Neuron (in vitro differentiated cells): ENCODE measurements around the gene SMYD3.

ENCODE experiments used
- H2AFZ ChIP-seq: one replicate; pipeline ENCODE4 v1.6.1; 2013; ENCODE audit warnings: low read depth, mild to moderate bottlenecking, inconsistent platforms, low read length, moderate library complexity
- H3K27me3 ChIP-seq: one replicate; pipeline ENCODE4 v1.6.1; 2013; ENCODE audit warnings: low read length; ENCODE audit not compliant: insufficient read depth
- H3K36me3 ChIP-seq: one replicate; pipeline ENCODE4 v1.6.1; 2013; ENCODE audit warnings: low read length; ENCODE audit not compliant: insufficient read depth
- H3K4me1 ChIP-seq: one replicate; pipeline ENCODE4 v1.6.1; 2013; ENCODE audit warnings: low read length; ENCODE audit not compliant: insufficient read depth
- H3K4me3 ChIP-seq: 2 replicates; pipeline ENCODE4 v1.5.1; 2013; ENCODE audit warnings: mild to moderate bottlenecking, low read length, moderate library complexity
- H3K9me3 ChIP-seq: one replicate; pipeline ENCODE4 v1.6.1; 2013; ENCODE audit warnings: low read length

Gene SMYD3

DNA sequence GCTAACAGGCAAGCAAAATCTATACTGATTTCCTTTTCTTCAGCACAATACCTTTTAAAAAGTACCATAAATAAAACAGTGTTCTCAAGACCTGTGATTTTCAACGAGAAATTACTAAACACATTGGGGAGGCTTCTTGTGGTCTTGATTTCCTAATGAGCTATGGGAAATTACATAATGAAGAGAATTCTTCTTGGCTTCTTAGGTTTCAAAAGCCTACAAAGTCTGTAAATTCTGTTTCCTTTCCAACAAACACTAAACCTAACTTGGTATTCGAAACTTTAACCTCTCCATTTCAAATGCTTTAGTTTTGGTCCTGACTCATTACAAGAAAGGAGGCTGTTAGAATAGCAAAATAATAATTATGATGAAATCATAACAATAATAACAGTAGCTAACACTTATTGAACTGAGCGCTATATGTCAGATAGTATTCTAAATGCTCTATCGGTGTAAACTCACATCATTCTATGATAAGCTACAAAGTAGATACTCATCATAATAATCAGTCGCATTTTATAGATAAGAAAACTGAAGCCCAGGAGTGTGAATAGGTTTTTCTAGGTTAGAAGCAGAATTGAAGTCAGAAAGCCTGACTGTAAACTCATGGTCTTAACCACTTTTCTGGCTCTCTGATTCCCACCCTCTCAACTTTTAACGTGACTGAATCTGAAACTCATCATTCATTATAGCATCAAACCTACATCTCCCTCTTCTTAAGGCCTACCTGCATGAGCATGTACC lies 486.7 kb downstream of the SMYD3 start:
- Histone ChIP-seq H3K4me1 (peaks cover 2% of the 10 kb centered on the region), H3K27me3 (no peaks in the 10 kb centered on the region), H3K9me3 (no peaks in the 10 kb centered on the region), H3K36me3 (no peaks in the 10 kb centered on the region), H2AFZ (no peak overlapping the region), H3K4me3 (no peak overlapping the region)

DNA sequence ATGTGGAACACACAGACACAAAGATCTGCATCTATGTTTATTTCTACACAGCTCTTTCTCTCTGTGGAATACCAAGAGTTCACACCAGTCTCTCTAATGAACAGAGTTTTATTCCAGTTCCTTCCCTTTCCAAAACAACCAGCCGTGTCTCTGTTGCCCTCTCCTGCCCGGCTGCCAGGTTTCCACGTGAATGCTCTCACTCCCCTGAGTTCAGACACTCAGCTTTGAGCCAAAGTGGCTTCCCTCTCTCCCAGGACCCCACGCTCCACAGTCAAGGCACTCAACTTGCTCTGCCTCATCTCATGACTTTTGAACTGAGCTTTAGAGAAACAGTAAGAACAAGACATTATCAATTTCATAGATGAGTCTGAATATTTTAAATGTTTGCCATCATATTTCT lies 488.9 kb downstream of the SMYD3 start:
- Histone ChIP-seq H3K36me3 (no peaks in the 10 kb centered on the region), H3K4me3 (no peak overlapping the region), H3K27me3 (no peaks in the 10 kb centered on the region), H3K4me1 (peaks cover 2% of the 10 kb centered on the region), H3K9me3 (no peaks in the 10 kb centered on the region), H2AFZ (no peak overlapping the region)

DNA sequence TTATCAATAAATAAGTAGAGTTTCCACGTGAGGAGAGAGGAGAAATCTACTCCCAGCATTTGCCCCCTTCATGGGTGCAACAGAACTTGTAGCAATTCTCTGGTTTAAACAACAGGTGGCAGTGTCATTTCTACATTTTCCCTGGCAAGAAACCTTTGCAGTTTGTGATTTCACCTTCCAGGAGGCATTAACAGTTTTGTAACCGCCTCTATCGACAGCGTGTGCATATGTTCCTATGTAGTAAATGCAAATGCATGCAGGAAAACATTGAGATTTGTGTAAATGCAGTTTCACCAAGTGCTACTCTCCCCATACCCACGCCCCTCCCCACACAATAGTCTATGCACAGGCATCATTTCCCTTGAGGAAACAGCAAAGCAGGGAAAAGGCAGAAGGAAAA lies 494.7 kb downstream of the SMYD3 start:
- no peak overlapping the region for H3K4me3 ChIP-seq
- H3K27me3 ChIP-seq, result no peaks in the 10 kb centered on the region
- H3K36me3 ChIP-seq, result no peaks in the 10 kb centered on the region
- H2AFZ ChIP-seq, result no peak overlapping the region
- no peaks in the 10 kb centered on the region for H3K4me1 ChIP-seq
- no peaks in the 10 kb centered on the region for H3K9me3 ChIP-seq

DNA sequence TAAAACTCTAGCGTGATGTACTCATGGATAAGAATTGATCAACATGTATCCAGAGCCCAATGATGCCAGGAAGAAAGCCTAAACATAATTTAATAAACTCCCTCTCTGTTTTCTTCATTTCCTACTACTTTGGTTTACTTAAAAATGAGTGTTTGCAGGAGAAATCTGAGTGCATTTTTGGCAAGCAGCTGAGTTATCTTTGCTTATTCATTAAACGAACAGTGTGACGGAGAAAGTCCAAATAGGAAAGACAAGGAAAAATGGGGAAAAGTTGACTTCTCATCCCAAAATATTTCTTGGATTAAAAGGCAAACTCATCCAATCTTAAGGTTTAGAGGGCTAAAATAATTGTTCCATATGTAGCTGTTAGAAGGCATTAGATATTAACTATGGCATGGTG lies 496.7 kb downstream of the SMYD3 start:
- Histone ChIP-seq H3K4me1 (no peaks in the 10 kb centered on the region), H2AFZ (no peak overlapping the region), H3K27me3 (no peaks in the 10 kb centered on the region), H3K4me3 (no peak overlapping the region), H3K36me3 (no peaks in the 10 kb centered on the region), H3K9me3 (no peaks in the 10 kb centered on the region)

DNA sequence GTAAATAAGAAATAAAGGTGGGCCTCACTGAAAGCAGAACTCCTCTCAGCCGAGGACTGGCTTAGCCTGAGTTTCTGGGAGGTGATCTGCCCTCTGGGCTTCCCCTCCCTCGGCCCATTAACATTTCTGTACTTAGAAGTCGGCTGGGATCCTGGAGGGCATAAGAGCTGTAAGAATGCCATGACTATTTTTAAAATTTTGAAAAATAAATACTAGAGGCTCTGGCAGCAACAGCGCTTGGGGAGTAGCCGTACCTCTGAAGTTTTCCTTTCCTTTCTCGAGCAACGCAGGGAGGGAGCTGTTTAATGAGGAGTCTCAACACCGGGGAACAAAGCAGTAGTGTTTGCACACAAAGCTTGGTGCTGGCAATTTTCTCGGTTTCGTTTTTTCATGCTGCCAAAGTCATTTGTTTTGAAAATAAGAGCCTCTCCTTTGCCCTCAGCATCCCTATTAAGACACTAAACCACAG lies 498.7 kb downstream of the SMYD3 start:
- H3K4me1 ChIP-seq, result no peaks in the 10 kb centered on the region

DNA sequence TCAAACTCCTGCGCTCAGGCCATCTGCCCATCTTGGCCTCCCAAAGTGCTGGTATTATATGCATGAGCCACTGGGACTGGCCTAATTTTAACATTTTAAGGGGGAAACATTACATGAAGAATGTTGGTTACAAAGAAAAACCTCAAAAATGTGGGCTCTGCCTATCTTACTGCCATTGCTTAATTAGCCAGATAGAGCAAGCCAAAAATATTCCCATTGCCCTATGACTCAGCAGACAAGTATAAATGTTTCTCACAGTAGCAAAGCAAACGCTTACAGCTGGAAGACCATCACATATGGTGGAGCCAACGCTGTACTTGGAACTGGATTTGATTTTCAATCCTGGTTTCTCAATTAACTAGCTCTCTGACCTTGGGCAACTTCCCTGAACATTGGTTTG lies 502.0 kb downstream of the SMYD3 start:
- H3K4me3 ChIP-seq, result no peak overlapping the region
- peaks cover 2% of the 10 kb centered on the region for H3K9me3 ChIP-seq
- no peak overlapping the region for H2AFZ ChIP-seq
- no peaks in the 10 kb centered on the region for H3K36me3 ChIP-seq
- no peaks in the 10 kb centered on the region for H3K4me1 ChIP-seq
- no peaks in the 10 kb centered on the region for H3K27me3 ChIP-seq

More for the DNA sequence above, 498.7 kb downstream of the SMYD3 start:
- no peaks in the 10 kb centered on the region for H3K27me3 ChIP-seq
- no peaks in the 10 kb centered on the region for H3K36me3 ChIP-seq
- no peak overlapping the region for H3K4me3 ChIP-seq
- no peaks in the 10 kb centered on the region for H3K9me3 ChIP-seq
- no peak overlapping the region for H2AFZ ChIP-seq

DNA sequence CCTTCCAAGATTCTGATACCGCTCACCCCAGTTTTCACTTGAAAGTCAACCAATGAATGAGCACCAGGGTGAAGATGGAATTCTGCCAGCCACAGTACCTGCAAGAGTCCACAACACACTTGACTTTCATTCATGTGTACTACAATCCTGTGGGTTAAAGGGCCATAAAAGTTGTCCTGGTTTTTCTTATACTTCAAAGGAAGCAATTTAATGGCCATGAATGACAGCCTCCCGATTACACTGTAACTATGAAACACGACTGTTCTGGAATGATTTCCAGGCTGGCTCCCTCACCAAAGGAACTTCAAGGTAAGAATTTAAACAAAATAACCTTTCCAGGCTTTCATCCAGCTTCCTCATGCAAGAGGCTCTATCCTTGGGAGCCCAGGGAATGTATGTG lies 502.8 kb downstream of the SMYD3 start:
- Histone ChIP-seq H3K36me3 (no peaks in the 10 kb centered on the region), H3K4me1 (no peaks in the 10 kb centered on the region), H2AFZ (no peak overlapping the region), H3K27me3 (no peaks in the 10 kb centered on the region), H3K4me3 (no peak overlapping the region), H3K9me3 (peaks cover 2% of the 10 kb centered on the region)

DNA sequence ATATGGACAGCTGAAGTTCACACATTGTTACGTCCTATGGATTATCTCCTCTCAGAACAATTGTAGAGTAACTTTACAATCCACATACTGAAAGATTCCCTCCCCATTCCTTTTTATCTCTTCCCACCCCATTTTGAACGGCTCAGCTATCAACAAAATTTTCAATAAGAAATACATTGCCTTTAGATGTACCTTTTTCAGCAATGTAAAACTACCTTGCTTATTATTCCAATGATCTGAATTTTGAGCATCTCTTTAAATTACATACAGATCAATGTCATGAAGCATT lies 503.7 kb downstream of the SMYD3 start:
- no peak overlapping the region for H2AFZ ChIP-seq

DNA sequence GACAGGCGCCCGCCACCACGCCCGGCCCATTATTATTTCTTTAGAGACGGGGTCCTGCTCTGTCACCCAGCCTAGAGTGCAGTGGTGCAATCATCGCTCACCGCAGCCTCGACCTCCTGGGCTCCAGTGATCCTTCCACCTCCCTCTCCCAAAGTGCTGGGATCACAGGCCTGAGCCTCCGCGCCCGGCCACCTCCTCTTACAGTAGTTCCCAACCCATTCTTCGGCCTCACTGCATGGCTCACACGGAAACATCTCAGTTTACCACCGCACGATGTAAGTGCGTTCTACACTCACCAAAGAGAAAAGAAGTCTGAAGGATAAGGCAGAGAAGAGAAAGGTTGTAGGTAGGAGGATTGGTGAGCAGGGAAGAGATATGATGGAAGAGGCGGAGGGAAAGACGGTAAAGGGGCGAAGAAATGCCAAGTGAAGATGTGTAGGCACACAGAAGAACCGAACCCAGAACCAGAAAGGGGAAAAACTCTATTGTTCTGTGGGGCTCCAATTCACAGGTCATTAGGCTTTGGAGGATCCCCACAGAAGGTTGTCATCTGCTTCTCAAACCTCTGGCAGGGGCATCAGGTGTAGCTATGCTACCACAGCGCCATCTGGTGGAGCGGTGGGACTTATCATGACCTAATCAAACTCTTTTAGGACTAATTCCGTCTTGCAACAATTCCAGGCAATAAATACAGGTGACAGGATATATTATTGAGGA lies 504.2 kb downstream of the SMYD3 start:
- no peaks in the 10 kb centered on the region for H3K36me3 ChIP-seq
- no peaks in the 10 kb centered on the region for H3K27me3 ChIP-seq
- H2AFZ ChIP-seq, result no peak overlapping the region
- no peaks in the 10 kb centered on the region for H3K4me1 ChIP-seq
- no peak overlapping the region for H3K4me3 ChIP-seq
- H3K9me3 ChIP-seq, result peaks cover 4% of the 10 kb centered on the region

More for the DNA sequence above, 503.7 kb downstream of the SMYD3 start:
- H3K4me1 ChIP-seq, result no peaks in the 10 kb centered on the region
- no peaks in the 10 kb centered on the region for H3K36me3 ChIP-seq
- H3K9me3 ChIP-seq, result peaks cover 4% of the 10 kb centered on the region
- no peaks in the 10 kb centered on the region for H3K27me3 ChIP-seq
- no peak overlapping the region for H3K4me3 ChIP-seq

DNA sequence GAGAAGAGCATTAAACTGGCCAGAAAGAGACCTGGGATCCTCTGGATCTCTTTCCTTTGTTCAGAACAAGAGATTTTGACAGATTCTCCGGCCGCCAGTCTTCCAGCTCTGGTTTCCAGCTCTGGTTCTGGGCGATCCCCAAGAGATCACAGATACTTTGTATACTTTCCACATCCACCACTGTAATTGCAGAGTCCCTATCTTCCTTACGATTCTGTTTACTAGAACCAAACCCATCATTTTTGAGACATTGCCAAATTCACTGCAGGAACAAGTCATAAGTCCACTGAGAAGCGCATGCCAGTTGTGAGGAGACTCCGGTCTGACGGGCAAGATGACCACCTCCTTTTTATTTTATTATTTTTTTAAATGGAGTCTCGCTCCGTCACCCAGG lies 505.2 kb downstream of the SMYD3 start:
- H3K4me1 ChIP-seq, result no peaks in the 10 kb centered on the region
- no peaks in the 10 kb centered on the region for H3K27me3 ChIP-seq
- peaks cover 4% of the 10 kb centered on the region for H3K9me3 ChIP-seq
- no peak overlapping the region for H3K4me3 ChIP-seq
- H3K36me3 ChIP-seq, result no peaks in the 10 kb centered on the region
- no peak overlapping the region for H2AFZ ChIP-seq

DNA sequence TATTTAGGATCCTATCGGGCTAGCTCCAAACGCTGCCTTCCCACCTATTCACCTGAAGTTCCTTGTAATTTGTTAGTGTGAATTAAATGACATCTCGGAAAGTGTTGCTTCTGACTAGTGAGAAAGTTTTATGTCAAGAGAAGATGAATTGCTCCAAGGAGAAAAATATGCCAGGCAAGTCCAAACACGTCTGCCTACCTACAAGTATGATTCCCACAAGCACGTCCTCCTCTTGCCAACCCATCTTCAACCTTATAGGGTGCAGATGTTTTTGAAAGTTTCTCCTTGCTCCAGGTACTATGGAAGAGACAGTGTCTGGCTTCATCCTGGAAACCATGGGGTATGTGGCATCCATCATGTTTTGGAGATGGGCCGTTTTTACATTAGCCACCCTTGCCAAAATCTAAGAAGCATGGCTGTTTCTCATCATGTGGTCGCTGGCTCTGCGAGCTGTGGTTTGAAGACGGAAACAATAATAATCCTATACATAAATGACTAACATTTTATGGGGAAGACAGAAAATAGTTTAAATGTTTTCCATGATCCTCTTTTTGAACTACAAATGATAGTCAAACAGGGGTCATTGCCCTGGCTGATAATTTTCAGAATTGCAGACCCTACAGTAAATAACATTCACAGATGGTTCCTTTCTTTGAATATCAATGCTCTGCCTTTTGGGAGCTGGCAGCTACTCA lies 505.8 kb downstream of the SMYD3 start:
- peaks cover 4% of the 10 kb centered on the region for H3K9me3 ChIP-seq
- no peaks in the 10 kb centered on the region for H3K36me3 ChIP-seq
- no peak overlapping the region for H2AFZ ChIP-seq
- H3K4me3 ChIP-seq, result no peak overlapping the region
- no peaks in the 10 kb centered on the region for H3K4me1 ChIP-seq
- no peaks in the 10 kb centered on the region for H3K27me3 ChIP-seq

DNA sequence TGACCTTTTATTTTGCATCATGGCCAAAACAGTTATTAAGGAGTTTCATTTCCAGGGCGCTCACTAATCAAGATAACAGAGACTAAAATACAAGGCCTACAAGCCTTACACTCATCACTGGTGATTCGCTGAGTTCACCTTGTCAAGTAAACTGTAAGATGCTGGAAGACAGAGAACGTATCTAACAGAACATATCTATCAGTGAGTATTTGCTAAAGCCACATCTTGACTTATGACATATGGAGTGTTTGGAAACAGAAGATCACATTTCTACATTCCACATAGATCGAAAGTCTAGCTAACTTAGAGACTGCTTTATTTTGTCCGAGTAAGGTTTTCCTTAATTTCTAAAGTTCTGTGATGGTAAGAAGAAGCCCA lies 506.5 kb downstream of the SMYD3 start:
- H3K4me1 ChIP-seq, result no peaks in the 10 kb centered on the region
- H3K36me3 ChIP-seq, result no peaks in the 10 kb centered on the region
- no peaks in the 10 kb centered on the region for H3K27me3 ChIP-seq
- peaks cover 4% of the 10 kb centered on the region for H3K9me3 ChIP-seq
- no peak overlapping the region for H2AFZ ChIP-seq
- H3K4me3 ChIP-seq, result no peak overlapping the region
